WERI-Rb-1 (cell line): ENCODE measurements around the gene TMEM164.

Experiments
- DNase-seq: peaks from one replicate; pipeline ENCODE4 v3.0.0-alpha.2; 2020
- H3K27ac ChIP-seq: fragments of 250-450 bp; sonication (Bioruptor Pico); 2 replicates; pipeline ENCODE4 v1.5.1; 2020; ENCODE audit warnings: mild to moderate bottlenecking, moderate library complexity
- H3K27me3 ChIP-seq: fragments of 250-450 bp; sonication (Bioruptor Pico); 2 replicates; pipeline ENCODE4 v1.5.1; 2021; ENCODE audit warnings: mild to moderate bottlenecking, low read depth, moderate library complexity; ENCODE audit not compliant: insufficient read depth, severe bottlenecking
- H3K36me3 ChIP-seq: fragments of 250-450 bp; sonication (Bioruptor Pico); 2 replicates; pipeline ENCODE4 v1.5.1; 2020; ENCODE audit warnings: mild to moderate bottlenecking, moderate library complexity
- H3K4me3 ChIP-seq: 2 replicates; pipeline ENCODE4 v1.5.1; 2011; ENCODE audit warnings: low read depth, mild to moderate bottlenecking, control low read depth, low read length
- H3K9me3 ChIP-seq: fragments of 250-450 bp; sonication (Bioruptor Pico); 2 replicates; pipeline ENCODE4 v1.5.1; 2021; ENCODE audit warnings: mild to moderate bottlenecking, moderate library complexity; ENCODE audit not compliant: severe bottlenecking
- TF ChIP-seq, protein P1 (sequence below): IDR thresholded peaks from 2 replicates; pipeline ENCODE4 v1.5.1; 2011; ENCODE audit warnings: low read depth, mild to moderate bottlenecking, control low read depth, inconsistent platforms, low read length

TMEM164 gene

GRCh38 chrX:110180928-110181310, 178.0 kb downstream of the TMEM164 start:
- H3K9me3 ChIP-seq = no peaks in the 10 kb centered on the region
- peaks cover 4% of the 10 kb centered on the region for H3K36me3 ChIP-seq
- H3K4me3 ChIP-seq = no peak overlapping the region
- H3K27me3 ChIP-seq = no peaks in the 10 kb centered on the region
- DNase-seq = no peak
- TF ChIP-seq, protein P1, sequence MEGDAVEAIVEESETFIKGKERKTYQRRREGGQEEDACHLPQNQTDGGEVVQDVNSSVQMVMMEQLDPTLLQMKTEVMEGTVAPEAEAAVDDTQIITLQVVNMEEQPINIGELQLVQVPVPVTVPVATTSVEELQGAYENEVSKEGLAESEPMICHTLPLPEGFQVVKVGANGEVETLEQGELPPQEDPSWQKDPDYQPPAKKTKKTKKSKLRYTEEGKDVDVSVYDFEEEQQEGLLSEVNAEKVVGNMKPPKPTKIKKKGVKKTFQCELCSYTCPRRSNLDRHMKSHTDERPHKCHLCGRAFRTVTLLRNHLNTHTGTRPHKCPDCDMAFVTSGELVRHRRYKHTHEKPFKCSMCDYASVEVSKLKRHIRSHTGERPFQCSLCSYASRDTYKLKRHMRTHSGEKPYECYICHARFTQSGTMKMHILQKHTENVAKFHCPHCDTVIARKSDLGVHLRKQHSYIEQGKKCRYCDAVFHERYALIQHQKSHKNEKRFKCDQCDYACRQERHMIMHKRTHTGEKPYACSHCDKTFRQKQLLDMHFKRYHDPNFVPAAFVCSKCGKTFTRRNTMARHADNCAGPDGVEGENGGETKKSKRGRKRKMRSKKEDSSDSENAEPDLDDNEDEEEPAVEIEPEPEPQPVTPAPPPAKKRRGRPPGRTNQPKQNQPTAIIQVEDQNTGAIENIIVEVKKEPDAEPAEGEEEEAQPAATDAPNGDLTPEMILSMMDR = no peak
- H3K27ac ChIP-seq = no peak overlapping the region

DNA sequence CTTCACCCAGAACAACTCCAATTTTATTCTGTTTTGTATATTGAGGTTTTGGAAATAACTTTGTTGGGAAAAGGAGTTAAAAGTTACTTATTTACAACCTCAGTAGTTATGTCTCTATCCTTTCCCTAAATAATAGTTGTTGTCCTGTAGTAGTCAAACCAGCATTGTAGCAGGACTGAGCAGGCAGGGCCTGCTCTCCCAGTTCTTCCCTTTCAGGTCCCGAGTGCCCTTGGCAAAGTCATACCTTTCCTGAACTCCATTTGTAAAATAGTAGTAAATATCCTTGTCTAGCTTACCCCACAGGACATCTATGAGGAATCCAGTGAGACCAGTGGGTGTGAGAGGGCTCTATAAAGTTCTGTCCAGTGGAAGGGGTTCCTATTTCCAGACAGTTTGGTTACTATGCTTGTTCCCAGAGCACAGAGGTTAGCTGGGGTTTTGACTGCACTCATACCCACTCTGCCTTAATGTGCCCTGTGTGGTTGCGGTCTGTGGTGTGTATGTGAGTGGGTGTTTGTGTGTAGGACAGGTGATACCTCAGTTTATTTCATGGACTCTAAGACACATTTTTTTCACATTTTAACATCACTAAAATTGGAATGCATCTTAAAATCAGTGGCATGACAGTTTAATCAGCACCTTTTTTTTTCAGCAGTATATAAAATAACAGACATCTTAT, 178.7 kb downstream of the TMEM164 start:
- TF ChIP-seq, protein P1 = no peak
- peaks cover 4% of the 10 kb centered on the region for H3K36me3 ChIP-seq
- DNase-seq = no peak
- H3K4me3 ChIP-seq = no peak overlapping the region
- no peak overlapping the region for H3K27ac ChIP-seq
- H3K9me3 ChIP-seq = no peaks in the 10 kb centered on the region
- H3K27me3 ChIP-seq = no peaks in the 10 kb centered on the region

- peaks cover 4% of the 10 kb centered on the region for H3K36me3 ChIP-seq
- no peak overlapping the region for H3K27ac ChIP-seq
- no peaks in the 10 kb centered on the region for H3K9me3 ChIP-seq
- no peak for DNase-seq
- H3K27me3 ChIP-seq = no peaks in the 10 kb centered on the region
- no peak overlapping the region for H3K4me3 ChIP-seq
- TF ChIP-seq, protein P1 = no peak
Measured at GRCh38 chrX:110182362-110182761, 179.4 kb downstream of the TMEM164 start.

DNA sequence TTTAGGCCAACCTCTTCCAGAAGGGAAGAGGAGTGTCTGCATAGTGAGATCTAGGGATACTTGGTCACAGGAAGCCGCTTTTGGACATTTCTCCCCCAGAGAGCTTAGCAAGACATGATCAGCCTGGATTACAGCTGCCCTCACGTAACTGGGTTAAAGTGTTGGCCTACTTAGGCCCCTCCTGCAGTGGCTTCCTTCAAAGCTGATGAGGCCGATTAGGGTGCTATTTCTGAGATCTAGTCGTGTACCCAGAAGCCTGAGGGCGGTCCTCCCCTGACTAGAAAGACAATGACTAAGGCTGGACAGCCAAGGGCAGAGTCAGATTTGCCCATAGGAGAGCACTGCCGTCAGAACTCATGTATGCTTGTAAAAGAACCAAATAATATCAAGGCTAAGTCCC, 180.0 kb downstream of the TMEM164 start:
- Histone ChIP-seq H3K36me3 (peaks cover 4% of the 10 kb centered on the region), H3K27me3 (no peaks in the 10 kb centered on the region), H3K4me3 (no peak overlapping the region), H3K27ac (no peak overlapping the region), H3K9me3 (no peaks in the 10 kb centered on the region)
- TF ChIP-seq, protein P1 = no peak
- DNase-seq = peak; percentile 68

DNA sequence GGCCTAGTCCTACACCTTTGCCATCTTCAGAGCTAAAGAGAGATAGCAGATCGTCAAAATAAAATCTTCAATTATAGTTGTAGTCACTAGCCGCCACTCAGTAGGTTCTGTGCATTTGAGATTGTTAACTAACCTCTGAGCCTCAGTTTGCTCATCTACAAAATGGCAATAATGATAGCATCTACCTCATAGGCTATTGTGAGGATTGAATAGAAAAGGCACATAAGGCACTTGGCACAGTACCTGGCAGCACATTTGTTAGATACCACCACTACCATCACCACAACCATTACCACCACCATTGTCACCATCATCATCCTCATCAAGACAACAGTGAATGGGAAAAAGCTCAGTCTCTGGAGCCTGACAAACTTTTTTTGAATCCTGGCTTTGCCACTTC, 180.4 kb downstream of the TMEM164 start:
- no peaks in the 10 kb centered on the region for H3K9me3 ChIP-seq
- DNase-seq = no peak
- TF ChIP-seq, protein P1 = no peak
- H3K36me3 ChIP-seq = peaks cover 4% of the 10 kb centered on the region
- H3K27me3 ChIP-seq = no peaks in the 10 kb centered on the region
- no peak overlapping the region for H3K4me3 ChIP-seq
- no peak overlapping the region for H3K27ac ChIP-seq
